H1 (cell line): ENCODE measurements around the gene RTF2. TPM values are rescaled to one million over a fixed set of nuclear protein-coding genes. Genes with fewer than 3 reads are reported as not detected.
A peak's percentile ranks its signal among the peaks of the same experiment; 100 is the strongest.

Experiments used
- CHD7 ChIP-seq: fragments of 300-600 bp; sonication (generic); IDR thresholded peaks from 2 replicates; pipeline ENCODE4 v1.7.1; 2012; ENCODE audit warnings: low read length, moderate library complexity, mild to moderate bottlenecking, inconsistent platforms; ENCODE audit not compliant: insufficient replicate concordance
- JUND ChIP-seq: IDR thresholded peaks from 2 replicates; pipeline ENCODE4 v1.6.1; 2011; ENCODE audit warnings: mild to moderate bottlenecking, improper control_type of control experiment, low read length
- KDM4A ChIP-seq: IDR thresholded peaks from one replicate; pipeline ENCODE4 v1.7.1; 2012; ENCODE audit warnings: low read depth, mild to moderate bottlenecking, moderate library complexity, low read length, inconsistent platforms; ENCODE audit not compliant: severe bottlenecking
- RBBP5 ChIP-seq: IDR thresholded peaks from 2 replicates; pipeline ENCODE4 v1.7.1; 2012; ENCODE audit warnings: low read depth, mild to moderate bottlenecking, inconsistent platforms, low read length, moderate library complexity, borderline replicate concordance
- SAP30 ChIP-seq: fragments of 300-600 bp; sonication (generic); IDR thresholded peaks from 2 replicates; pipeline ENCODE4 v1.7.1; 2012; ENCODE audit warnings: low read length, moderate library complexity, mild to moderate bottlenecking, inconsistent platforms; ENCODE audit not compliant: insufficient read depth, insufficient replicate concordance
- SIX5 ChIP-seq: IDR thresholded peaks from 2 replicates; pipeline ENCODE4 v1.6.1; 2011; ENCODE audit warnings: mild to moderate bottlenecking, low read depth, low read length
- TAF1 ChIP-seq: IDR thresholded peaks from 2 replicates; pipeline ENCODE4 v1.6.1; 2011; ENCODE audit warnings: mild to moderate bottlenecking, low read depth, low read length
- TBP ChIP-seq: IDR thresholded peaks from 2 replicates; pipeline ENCODE4 v1.6.1; 2011; ENCODE audit warnings: low read depth, low read length, improper control_type of control experiment
- polyA plus RNA-seq, 7 experiments: library from polyadenylated mRNA; depleted of rRNA in 3 of 7; stranded (reverse) in 5 of 7; unstranded in 2 of 7; fragments of >200 nt in 5 of 7; fragments of 200-250 nt in 2 of 7; gene quantifications; 1 replicate in 5 of 7; 2 replicates in 1 of 7; 4 replicates in 1 of 7; pipeline versions ENCODE4 v1.2.1 to v1.2.3, GENCODE V29; 2011 to 2013; ENCODE audit warnings: missing spikeins in 2 of 7, mixed read lengths in 2 of 7
- total RNA-seq: library from RNA; stranded (reverse); fragmentation: NEBNext Ultra II Directional; extraction: Animal tissue kit (Norgen Biotek cat#: 25700); gene quantifications from 2 replicates; pipeline ENCODE4 v1.2.1, GENCODE V29; 2021
- TF ChIP-seq, protein P1 (sequence below): IDR thresholded peaks from 2 replicates; pipeline ENCODE4 v1.6.1; 2012; ENCODE audit warnings: inconsistent platforms

RTF2 gene
- total and polyA plus RNA-seq, 2 of the 8 experiments (the other 6 are each of a cell fraction or from before 2014, with no cell fraction given), result 33.9 to 51.2 TPM

DNA sequence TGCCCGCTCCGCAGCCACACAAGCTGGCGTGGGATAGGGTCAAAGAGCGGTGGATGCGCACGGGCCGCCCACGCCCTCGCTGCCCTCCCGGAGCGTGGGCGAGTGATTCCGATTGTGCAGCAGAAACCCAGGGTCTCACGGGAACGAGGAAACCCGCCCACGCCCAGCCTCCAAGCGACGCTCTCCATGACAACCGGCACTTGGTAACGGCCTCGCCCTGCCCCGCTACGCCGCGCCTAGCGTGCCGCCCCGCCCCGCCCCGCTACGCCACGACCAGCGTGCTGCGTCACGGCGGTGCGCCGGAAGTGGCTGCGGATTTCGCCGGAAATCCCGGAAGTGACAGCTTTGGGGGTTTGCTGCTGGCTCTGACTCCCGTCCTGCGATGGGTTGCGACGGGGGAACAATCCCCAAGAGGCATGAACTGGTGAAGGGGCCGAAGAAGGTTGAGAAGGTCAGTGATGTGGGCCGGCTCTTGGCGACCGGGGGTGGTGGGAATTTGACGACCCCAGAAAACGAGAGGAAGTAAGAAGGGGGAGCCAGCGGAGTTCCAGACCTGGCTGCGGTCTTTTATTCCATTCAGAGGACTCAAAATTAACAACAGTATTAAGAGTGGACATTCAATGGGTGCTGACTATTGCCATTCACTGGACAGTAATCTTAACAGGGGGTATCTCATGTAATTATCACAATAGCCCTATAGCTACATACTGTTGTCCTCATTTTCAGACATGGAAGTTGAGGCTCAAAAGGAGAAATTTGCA, at the start of gene RTF2 (continued):
- TF ChIP-seq CHD7, result no peak
- peak; percentile 78 for TF ChIP-seq TAF1
- TF ChIP-seq SIX5, result no peak
- peak; percentile 96 for TF ChIP-seq SAP30
- TF ChIP-seq RBBP5, result no peak
- TF ChIP-seq KDM4A, result peak; percentile 74
- TF ChIP-seq TBP, result peak; percentile 52; the same call in 1 of the 2 replicates
- 0 out of 2 replicates have a peak, but pooled peaks have one; percentile 23 for TF ChIP-seq JUND
- TF ChIP-seq, protein P1, sequence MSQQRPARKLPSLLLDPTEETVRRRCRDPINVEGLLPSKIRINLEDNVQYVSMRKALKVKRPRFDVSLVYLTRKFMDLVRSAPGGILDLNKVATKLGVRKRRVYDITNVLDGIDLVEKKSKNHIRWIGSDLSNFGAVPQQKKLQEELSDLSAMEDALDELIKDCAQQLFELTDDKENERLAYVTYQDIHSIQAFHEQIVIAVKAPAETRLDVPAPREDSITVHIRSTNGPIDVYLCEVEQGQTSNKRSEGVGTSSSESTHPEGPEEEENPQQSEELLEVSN, result 0 out of 2 replicates have a peak, but pooled peaks have one; percentile 12
